Kidney capillary endothelial cell (primary cell): ENCODE measurements around the gene DIO3.
A peak's percentile ranks its signal among the peaks of the same experiment; 100 is the strongest.

Experiments
- DNase-seq: peaks from one replicate; pipeline ENCODE4 v3.0.0-alpha.2; 2018; ENCODE audit warnings: low spot score

DIO3 gene

GRCh38 chr14:101583006-101583714 lies 21.9 kb downstream of the DIO3 start:
- DNase-seq, result no peak

GRCh38 chr14:101583715-101584054 lies 22.4 kb downstream of the DIO3 start:
- no peak for DNase-seq

DNA sequence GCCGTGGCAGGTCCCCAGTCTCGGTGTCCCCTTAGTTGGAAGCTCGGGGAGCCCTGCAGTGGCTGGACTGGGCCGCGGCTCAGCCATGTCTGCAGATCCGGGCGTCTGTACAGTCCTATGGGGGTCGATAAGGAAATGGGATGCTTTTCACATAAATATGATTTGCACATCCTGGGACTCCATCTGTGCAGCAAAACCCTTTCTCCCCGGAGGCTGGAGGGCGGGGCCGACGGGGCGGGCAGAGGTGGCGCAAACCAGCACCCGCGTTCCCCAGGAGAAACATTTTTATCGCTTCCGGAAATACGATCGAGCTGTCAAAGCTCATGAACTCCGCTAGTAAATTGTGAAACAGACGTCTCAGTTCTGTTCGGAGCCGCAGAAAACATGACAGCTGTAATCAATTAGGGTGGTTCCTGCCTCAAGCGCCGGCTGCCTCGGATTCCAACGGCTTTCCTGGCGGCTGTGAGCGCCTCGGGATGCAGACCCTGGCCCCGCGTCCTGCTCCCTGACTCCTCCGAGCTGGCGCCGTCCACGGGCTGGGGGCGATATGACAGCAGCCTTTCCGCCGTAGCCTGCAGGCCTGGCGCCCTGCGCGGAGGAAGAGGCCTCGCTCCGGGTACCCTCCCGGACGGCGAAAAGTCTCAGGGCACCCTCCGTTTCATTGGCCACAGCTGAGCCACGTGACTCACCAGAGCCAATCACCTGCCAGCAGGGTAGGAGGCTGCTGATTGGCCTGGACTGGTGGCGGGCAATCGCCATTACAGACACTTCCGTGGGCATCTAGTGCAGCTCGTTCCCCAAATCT lies 23.0 kb downstream of the DIO3 start:
- DNase-seq, result no peak

- DNase-seq, result no peak
Observed at GRCh38 chr14:101585211-101585610, 23.9 kb downstream of the DIO3 start.

GRCh38 chr14:101586531-101587430 lies 25.5 kb downstream of the DIO3 start:
- DNase-seq, result no peak

DNA sequence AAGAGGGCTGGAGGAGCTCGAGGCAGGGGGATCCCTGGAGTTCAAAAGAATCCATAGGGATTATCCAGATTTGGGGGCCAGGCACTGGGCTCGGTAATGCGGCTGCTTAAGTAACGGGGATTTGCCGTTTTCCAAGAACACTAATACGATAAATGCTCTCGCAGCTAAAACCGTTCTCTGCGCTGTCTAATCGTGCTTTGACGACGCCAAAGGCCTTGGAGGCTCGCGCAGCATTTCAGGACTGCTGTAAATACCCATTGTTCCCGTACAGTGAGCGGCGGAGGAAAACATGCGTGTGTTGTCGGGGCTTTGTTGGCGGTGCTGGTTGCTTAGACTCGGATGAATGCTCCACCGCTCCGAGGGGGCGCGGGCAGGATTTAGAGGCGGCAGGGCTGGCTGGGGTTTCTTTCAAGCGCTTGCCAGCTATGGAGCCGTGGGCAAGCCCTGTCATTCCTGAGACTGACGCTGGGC lies 26.2 kb downstream of the DIO3 start:
- no peak for DNase-seq

DNA sequence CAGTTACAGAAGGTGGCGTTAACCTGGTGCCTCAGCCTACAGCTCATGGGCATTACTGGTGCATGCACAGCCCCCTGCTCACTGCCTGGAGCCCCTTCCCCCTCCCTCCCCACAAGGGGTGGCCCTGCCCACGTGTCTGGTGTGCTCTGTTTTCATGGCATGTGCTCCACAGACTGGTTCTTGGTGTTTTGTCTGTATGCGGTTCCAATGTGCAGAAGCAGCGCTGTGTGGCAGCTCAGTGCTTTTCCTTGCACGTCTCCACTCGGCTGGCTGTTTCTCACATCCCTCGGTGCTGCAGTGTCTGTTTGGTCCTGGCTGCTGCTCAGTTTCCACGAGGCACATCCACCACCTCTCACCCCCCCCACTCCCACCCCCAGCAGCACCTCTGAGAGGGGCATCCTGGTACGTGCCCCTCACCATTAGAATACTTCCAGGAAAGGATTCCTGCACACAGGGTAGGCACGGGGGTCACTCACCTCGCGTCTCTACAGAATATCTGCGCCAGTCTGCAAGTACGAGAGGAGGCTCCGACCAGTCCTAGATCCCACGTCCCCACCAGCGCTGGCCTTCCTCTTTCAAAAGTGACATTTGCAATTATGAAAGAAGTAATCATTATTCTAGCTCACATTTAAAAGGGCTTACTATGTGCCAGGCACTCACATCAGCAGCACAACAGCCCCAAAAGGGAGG lies 27.1 kb downstream of the DIO3 start:
- DNase-seq, result no peak

DNA sequence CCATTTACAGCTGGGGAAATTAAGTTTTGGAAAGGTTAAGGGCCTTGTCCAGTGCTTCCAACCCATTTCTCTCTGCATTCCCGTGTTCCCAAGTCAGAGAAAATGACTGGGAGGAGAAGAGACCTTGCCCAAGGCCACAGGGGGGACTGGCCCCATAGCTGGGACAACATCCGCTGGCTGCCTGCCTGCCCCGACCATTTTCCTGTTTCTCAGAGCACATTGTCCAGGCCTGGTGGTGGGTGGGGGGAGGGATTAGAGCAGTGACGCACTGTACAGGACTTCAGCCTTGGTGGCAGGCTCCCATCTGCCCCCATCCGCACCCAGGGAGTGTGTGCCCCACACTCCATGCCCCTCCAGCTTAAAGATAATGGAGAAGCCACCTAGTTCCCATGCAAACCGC lies 27.7 kb downstream of the DIO3 start:
- peak; percentile 20 for DNase-seq

- no peak for DNase-seq
Observed at GRCh38 chr14:101589486-101590015, 28.3 kb downstream of the DIO3 start.

- no peak for DNase-seq
Observed at GRCh38 chr14:101590062-101590461, 28.8 kb downstream of the DIO3 start.

GRCh38 chr14:101590616-101591015 lies 29.3 kb downstream of the DIO3 start:
- DNase-seq, result no peak

- DNase-seq, result no peak
Observed at GRCh38 chr14:101591121-101591520, 29.8 kb downstream of the DIO3 start.

- DNase-seq, result no peak
Observed at GRCh38 chr14:101591582-101591981, 30.3 kb downstream of the DIO3 start.

DNA sequence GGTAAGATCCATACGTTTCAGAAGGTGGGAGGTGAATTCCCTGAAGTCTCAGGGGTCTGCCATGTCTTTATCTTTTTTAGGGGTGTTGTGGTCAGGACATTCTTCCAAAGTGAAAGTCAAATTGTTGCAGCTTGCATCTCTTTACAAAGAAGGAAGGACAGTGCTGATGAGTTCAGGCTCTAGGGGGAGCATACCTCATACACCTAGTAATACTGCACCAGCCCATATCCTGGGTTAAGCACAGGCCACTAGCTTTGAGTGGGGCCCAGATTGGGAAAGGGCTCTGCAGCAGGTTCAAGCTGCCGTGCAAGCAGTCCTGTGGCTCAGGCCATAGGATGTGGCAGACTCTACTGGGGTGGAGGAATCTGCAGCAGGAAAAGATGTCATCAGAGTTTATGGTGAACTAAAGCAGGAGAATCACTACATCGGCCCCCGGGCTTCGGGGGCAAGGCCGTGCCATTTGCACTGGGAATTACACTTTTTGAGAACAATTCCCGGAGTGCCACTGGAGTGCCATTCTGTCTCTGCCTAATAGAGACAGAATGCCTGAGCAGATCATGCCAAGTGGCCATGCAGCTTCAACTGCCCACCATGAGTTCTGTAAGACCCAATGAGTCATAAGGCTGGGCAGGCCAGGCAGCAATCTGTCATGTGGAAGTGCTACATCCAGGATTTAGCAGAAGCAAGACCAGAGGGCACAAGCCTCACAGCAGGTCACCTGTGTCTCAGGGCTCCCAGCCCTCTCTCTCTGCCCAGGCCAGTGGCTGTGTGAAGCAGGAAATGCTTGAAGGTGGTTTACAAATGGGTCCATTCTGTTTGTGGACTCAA lies 32.3 kb downstream of the DIO3 start:
- no peak for DNase-seq

DNA sequence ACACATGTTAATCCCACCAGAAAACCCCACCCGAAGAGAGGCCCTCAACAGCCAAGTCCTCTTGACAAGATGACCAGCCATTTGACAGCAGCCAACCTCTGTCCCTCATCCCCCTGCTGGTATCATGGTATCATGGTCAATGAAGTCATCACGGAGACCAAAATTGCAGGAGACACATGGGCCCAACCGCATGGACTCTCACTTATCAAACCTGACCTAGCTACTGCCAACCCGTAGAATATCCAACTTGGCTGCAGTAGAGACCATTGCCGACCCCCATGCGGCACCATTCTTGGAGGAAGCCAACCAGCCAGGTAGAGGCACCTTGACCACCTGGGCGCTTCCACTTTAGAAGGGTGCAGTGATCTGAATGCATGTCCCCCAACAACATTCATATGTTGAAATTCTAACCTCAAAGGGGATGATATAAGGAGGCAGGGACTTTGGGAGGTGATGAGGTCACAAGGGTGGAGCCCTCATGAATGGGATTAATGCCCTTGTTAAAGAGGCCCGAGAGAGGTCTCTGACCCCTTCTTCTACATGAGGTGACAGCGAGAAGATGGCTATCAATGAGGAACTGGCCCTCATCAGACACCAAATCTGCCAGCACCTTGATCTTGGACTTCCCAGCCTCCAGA lies 33.3 kb downstream of the DIO3 start:
- no peak for DNase-seq

DNA sequence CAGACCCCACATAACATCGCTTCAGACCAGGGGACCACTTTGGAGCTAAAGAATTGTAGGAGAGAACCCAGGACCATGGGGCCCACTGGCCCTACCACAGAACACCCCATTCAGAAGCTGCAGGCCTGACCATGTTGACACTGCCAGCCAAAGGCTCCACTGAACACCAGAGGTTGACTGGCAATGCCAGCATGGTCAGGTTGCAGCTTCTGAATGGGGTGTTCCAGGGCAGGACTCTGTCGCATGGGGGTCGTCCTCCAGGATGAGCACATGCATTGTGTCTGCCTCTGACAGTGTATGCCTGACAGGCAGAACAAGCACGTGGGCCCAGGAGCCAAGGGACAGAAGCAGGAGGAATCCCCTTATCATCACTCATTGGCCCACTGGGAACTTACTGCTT lies 34.1 kb downstream of the DIO3 start:
- DNase-seq, result no peak

DNA sequence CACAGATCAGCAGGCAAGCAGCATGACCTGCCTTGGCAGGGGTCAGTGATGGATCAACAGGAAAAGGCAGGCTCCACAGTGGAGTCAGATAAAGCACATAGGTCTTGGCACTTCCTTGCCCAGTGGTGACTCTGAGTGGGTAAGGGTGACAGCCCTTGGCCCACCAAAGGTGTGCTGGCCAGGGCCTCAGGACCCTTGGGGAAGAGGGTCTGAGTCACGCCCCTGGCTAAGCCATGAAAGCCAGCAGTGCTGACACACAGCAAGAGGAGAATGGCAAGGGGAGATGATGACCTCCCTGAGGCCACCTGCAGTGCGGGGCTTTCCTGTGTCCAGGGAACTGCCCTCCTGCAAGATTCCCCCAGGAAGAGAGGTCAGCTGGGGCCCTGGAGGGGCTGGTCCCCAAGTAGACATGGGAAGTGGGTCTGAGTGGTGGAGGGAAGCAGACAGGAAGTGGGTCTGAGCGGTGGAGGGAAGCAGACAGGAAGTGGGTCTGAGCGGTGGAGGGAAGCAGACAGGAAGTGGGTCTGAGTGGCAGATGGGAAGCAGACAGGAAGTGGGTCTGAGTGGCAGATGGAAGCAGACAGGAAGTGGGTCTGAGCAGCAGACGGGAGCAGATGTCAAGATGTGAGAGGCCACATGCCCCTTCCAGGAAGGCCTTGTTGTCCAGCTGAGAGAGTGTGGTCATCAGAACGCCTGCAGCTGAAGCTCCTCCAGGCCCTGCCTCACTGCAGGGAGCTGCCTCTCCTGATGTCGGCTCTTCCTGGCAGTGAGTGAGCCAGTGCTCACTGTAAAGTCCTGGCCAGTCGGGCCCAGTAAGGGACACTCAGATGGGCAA lies 34.8 kb downstream of the DIO3 start:
- peak; percentile 21 for DNase-seq

DNA sequence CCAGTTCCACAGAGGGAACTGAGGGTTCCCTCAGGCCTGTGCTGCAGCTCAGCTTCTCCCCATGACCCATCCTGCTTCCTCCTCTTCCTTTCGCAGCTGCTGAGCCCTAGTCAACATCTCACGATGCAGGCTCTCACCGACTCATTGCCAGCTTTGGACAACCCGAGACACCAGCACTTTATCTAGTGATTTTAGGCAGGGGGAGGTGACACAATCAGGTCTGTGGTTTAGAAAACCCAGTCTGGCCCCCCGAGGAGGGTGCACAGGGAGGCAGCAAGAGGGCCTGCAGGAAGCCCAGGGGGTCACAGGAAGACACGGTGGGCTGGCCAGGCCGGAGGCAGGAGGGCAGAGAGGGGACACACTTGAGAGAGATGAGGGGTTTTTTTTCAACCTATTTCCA lies 35.4 kb downstream of the DIO3 start:
- no peak for DNase-seq

GRCh38 chr14:101598159-101598558 lies 36.9 kb downstream of the DIO3 start:
- no peak for DNase-seq
